Head of caudate nucleus (tissue), 42 donors: ENCODE results near the gene FBXL16.
A peak's percentile ranks its signal among the peaks of the same experiment; 100 is the strongest.

Experiments used
- DNase-seq, 42 donors: peaks; one replicate each; pipeline versions ENCODE4 v3.0.0 to v3.0.0-alpha.2; 2020 to 2021; ENCODE audit warnings: mixed read lengths in 7 of 42
- intact Hi-C: fragments of 100-400 bp; cut with DNase I; formaldehyde crosslinking; loops from one replicate; pipeline ENCODE4 v1.15.0; 2022

Gene FBXL16

DNA sequence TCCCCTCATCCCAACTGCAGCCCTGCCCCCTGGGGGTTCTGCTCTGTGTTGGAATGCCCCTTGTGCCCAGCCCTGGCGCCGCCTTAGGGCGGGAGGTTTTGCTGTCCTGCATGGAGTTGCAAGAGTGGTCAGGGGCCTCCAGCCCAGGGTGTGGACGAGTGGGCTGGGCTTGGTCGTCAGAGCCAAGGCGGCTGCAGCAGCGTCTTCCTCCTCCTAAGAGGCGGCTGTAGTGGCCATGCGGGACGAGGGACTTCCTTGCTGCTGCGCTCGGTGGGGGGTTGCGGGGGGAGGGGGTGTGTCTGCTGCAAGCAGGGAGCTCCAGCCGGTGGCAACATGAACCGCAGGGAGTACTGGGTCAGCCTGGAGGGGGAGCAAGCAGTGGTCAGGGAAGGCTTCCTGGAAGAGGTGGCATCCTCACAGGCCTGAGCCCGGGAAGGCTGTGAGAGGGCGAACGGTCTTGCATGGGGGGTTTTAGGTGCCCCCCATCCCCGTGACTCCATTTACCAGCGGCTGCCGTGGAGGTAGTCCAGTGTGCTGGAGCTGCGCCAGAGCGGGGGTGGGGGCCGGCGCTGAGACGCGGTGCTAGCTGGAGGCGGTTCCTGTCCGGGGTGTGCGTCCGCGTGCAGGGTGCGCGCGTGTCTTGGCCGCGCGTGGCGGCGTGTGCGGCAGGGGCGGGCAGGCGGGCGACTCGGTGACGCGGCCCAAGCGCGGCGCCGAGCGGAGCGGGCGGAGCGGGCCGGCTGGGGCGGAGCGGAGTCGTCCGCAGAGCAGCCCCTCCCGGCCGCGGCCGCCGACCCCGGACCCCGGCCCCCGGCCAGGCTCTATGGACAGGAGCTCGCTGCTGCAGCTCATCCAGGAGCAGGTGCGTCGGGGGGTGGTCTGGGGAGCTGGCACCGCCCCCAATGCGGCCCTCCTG is 30.4 kb downstream of the FBXL16 start, which contains the start of gene RHBDL1:
Gene RHBDL1, plus strand, starts transcription at position 704 of the 916 bp plus-strand sequence. Its CDS starts 120 bp downstream, at position 824.
- intact Hi-C loops = no loop called here
- DNase-seq = peak in 34 of 42 donors; percentile 21 to 76 (median 55)

- intact Hi-C loops = no loop called here
- no peak for DNase-seq
These were observed 31.3 kb downstream of the FBXL16 start for GRCh38 chr16:674214-674881.

DNA sequence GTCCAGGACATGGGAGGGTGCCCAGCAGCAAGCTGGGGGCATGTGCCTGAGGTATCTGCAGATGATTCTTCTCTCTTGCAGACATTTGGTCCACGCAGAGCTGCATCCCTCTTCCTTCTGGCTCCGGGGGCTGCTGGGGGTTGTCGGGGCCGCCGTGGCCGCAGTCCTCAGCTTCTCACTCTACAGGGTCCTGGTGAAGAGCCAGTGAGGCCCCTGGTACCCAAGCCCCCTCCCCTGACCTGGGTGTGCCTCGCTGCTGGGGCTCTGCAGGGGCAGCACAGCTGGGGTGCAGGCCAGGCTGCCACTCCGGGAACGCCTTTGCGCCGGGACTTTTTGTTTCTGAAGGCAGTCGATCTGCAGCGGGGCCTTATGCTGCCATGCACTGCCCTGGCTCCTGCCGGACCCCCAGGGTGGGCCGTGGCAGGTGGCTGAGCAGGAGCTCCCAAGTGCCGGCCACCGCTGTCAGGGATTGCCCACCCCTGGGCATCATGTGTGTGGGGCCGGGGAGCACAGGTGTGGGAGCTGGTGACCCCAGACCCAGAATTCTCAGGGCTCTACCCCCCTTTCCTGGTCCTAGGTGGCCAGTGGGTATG is 32.1 kb downstream of the FBXL16 start:
- DNase-seq = no peak
- intact Hi-C loops = no loop called here

DNA sequence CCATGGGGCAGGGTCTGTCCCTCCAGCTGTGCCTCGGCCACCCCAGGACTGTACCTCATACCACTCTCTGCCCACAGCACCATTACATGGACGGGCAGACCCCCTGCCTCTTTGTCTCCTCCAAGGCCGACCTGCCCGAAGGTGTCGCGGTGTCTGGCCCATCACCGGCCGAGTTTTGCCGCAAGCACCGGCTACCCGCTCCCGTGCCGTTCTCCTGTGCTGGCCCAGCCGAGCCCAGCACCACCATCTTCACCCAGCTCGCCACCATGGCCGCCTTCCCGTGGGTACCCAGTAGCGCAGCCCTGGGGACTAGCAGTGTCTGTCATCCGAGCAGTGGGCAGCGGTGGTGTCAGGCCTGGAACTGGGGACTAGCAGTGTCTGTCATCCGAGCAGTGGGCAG is 32.8 kb downstream of the FBXL16 start:
- intact Hi-C loops = no loop called here
- no peak for DNase-seq

DNA sequence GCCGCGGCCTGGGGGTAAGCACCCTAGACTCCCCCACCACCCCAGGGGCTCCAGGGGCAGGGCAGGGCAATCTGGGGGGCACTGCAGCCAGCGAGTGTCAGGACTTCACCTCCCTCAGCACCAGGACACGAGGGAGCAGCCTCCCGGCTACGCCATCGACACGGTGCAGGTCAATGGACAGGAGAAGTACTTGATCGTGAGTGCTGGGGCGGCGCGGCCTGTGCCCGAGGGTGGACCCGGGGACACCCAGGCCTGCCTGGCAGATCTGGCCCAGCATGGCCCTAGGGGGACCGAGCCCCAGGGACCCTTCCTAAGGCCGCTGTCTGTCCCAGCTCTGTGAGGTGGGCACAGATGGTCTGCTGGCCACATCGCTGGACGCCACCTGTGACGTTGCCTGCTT is 33.2 kb downstream of the FBXL16 start:
- intact Hi-C loops = no loop called here

GRCh38 chr16:671353-672131 is 34.1 kb downstream of the FBXL16 start:
- DNase-seq = no peak
- intact Hi-C loops = no loop called here

More for the DNA sequence above, 33.2 kb downstream of the FBXL16 start:
- no peak for DNase-seq

DNA sequence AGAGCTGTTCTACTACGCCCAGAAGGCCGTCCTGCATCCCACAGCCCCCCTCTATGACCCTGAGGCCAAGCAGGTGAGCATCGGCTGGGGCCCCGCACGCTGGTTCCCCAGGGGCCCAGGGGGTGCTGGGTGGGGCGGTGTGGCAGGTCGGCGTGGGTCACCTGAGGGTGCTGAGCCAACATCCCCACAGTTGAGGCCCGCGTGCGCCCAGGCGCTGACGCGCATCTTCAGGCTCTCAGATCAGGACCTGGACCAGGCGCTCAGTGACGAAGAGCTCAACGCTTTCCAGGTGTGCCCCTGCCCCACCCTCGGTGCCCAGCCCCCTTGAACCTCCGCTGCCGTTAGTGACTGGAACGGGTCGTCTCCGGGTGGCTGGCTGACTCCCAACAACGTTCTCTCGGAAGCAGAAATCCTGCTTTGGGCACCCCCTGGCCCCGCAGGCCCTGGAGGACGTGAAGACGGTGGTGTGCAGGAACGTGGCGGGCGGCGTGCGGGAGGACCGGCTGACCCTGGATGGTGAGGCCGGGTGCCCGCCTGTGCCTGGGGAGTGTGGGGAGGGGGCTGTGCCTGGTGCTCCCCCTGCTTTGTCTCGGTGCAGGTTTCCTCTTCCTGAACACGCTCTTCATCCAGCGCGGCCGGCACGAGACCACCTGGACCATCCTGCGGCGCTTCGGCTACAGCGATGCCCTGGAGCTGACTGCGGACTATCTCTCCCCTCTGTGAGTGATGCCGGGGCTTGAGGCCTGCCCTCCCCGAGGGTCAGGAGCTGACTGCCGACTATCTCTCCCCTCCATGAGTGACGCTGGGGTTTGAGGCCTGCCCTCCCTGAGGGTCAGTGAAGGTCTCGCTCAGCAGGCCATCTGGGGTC is 34.9 kb downstream of the FBXL16 start:
- intact Hi-C loops = no loop called here
- DNase-seq = no peak

GRCh38 chr16:669666-670065 is 35.9 kb downstream of the FBXL16 start:
- intact Hi-C loops = no loop called here
- DNase-seq = no peak

DNA sequence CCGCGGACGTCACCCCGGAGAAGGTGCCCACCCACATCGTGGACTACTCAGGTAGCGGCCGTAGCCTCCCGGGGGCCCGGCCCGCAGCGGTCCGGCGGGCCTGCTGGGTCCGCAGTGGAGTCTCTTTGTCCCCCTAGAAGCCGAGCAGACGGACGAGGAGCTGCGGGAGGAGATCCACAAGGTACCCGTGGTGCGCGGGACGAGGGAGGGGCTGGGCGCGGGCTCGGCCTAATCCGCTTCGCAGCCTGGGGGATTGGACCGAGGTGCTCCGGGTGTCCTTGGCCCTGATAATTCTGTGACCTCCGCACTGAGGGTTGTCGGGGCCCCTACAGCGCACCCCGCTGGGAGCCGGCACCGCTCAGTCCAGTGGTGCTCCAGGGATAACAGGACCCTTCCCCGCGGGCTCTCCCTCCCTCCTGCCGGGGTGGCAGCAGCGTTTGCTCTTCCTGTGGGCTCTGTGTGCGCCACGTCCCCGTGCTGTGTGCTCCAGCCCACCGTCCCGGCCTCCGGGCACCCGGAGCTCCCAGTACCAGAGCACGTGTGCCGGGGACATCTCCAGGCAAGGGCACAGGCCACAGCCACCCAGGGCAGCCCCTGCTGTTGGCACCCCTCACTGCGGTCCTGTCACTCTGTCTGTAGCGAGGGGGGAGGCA is 37.0 kb downstream of the FBXL16 start:
- intact Hi-C loops = no loop called here
- no peak for DNase-seq

GRCh38 chr16:667780-668518 is 37.7 kb downstream of the FBXL16 start, which contains the start of gene RHOT2:
Gene RHOT2 (plus strand): TSS chr16:668132. CDS start chr16:668200, 68 bp downstream.
- DNase-seq = peak; percentile 80 to 98 (median 94)
- intact Hi-C loops = no loop called here

- DNase-seq = no peak
- intact Hi-C loops = no loop called here
These were observed 38.4 kb downstream of the FBXL16 start for GRCh38 chr16:667113-667779.

GRCh38 chr16:666572-666971 is 39.0 kb downstream of the FBXL16 start:
- intact Hi-C loops = no loop called here
- DNase-seq = no peak

DNA sequence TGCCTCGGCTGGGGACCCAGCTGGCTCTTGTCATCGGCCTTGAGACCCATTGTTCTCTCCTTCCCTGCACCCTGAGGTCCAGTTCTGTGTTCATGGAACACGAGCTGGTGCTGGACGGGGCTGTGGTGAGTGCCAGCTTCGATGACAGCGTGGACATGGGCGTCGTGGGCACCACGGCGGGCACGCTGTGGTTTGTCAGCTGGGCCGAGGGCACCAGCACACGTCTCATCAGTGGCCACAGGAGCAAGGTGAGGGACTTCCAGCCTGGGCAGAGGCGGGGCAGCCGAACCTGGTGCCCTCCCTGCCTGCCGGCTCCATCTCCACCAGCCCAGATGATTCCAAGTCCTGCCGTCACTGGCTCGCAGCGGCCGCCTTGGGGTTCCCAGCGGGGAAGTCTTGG is 43.0 kb downstream of the FBXL16 start:
- DNase-seq = no peak
- intact Hi-C loops = no loop called here

DNA sequence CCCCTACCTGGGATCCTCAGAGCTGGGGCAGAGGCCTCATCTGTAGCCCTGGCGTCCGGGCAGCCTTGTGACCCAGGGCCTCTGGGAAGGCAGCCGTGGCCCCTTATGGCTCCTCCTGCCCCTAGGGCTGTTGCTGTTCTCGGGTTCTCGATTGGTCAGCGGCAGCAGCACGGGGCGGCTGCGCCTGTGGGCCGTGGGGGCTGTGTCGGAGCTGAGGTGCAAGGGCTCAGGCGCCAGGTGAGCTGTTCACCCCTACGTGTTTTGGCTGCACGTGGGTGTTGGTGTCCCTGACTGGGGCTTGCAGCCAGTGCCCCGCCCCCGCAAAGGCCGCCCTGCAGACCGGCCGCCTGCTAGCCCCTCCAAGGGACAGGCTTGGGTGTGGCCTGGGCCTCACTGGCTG is 43.5 kb downstream of the FBXL16 start:
- no peak for DNase-seq
- intact Hi-C loops = no loop called here

GRCh38 chr16:661184-661821 is 44.3 kb downstream of the FBXL16 start:
- intact Hi-C loops = no loop called here
- DNase-seq = no peak
